GM12891 (cell line): ENCODE data around the gene CRB2.

Experiments used
- POLR2A ChIP-seq: IDR thresholded peaks from 2 replicates; pipeline ENCODE4 v1.6.1; 2011; ENCODE audit warnings: low read depth, low read length, control low read depth
- POLR2AphosphoS5 ChIP-seq: IDR thresholded peaks from 2 replicates; pipeline ENCODE4 v1.6.1; 2011; ENCODE audit warnings: low read depth, low read length, control low read depth

GRCh38 chr9:123359546-123359945 is 3.5 kb downstream of the CRB2 start:
- no peak for TF ChIP-seq POLR2AphosphoS5
- TF ChIP-seq POLR2A = no peak
